Stimulated activated CD4-positive, alpha-beta T cell treated with anti-CD3 and anti-CD28 coated beads, Interleukin-2, amount 100 ng/mL, for 24 hours (primary cell): ENCODE results near the gene EFNB2.

Experiments
- DNase-seq, 2 donors: peaks; one replicate each; pipeline ENCODE4 v3.0.0-alpha.2; 2020

The EFNB2 gene

DNA sequence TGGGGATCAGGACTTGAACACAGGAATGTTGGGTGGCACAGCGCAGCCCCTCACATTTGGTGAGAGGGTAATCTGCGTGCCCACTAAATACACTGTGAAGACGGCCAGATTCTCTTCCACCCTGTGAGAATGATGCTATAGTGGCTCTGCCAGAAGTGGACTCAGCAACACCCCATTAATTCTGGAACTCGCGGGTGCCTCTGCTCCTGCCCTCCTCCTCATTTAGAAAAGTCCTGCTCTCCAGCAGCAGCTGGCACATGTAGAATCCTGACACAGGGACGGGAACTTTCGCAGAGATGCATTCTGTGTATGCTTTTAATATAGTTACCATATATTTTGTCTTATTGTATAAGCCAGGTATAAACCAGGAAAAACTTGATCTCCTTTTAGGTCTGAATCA lies 57.3 kb downstream of the EFNB2 start:
- DNase-seq, result no peak

- DNase-seq, result no peak
Observed at GRCh38 chr13:106477303-106477702, 58.2 kb downstream of the EFNB2 start.

DNA sequence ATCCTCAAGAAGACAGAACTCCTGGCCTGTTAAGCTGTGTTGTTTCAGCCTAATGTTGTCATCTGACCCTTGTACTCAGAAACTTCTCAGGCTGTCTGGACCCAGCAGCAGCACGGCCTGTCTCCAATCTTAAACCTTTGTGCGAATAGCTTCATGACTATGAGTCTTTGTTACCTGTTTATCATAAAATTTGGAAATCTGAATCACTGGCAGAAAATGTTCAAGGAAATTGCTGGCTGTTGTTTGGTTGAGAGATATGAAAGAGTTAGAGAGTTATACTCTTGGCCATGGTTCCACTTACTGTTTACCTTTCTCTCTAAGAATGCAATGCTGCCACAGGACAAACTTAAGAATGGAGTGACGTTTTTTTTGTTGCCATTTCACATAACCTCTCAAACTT lies 59.6 kb downstream of the EFNB2 start:
- DNase-seq, result no peak

DNA sequence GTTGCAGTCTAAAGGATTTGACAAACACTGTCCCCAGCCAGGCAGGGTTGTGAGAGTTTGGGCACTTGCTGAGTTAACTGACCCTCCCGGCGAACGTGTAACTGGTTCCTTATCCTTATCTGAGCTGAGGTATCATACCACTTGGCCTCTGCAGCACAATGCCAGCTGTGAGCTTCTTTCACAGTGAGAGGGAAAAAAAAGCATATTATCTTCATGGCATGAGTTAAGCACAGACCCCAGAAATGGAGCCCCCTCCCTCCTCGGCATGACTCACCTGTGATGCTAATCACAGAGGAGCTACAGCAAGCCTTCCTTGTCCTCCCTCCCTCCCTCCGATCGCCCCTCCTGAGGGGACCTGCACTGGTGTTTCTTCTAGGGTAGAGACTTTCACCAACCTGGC lies 60.5 kb downstream of the EFNB2 start:
- no peak for DNase-seq

DNA sequence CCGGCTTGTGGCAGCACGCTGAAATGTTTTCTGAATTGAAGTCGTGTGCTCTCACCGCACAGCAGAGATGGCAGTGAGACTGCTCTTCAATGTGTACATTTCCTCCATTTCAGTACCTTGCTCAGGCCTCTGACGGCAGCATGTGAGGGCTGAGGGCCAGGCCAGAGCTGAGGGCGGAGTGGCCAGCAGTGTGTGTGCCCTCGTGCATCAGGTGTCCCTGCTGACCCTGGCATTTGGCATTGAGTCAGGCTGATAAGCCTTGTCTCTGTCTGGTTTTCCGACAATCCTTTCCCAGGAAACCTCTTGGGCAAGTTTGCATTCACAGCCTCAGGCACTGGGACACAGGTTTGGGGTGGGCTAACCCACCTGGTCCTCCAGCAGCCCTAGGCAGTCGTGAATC lies 62.3 kb downstream of the EFNB2 start:
- DNase-seq, result no peak

- no peak for DNase-seq
Observed at GRCh38 chr13:106472621-106473020, 62.8 kb downstream of the EFNB2 start.

DNA sequence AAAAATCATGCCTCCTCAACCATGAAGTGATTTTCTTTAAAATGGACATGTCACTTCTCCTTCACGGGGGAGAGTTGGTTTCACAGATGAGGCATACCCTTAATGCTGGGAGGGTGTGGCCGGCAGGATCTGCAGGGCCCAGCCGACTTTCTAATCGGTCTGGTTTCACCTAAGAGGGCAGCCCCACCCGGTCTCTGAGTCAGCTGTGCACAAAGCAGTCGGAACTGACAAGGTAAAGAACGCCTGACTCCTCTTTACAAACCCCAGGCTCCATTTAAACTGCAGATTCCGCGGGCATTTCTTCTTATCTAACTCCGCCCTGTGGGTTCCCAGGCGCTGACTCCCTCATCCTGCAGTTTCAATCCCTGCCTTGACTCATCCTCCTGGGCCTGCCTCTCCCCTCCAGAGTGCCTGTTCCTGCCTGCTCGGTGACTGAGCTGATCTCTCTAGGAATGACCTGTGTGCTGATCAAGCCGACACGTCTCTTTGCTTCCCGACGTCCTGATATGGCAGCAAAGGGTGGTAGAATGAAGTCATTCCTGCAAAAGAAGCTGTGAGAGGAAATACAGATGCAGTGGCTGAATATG lies 63.4 kb downstream of the EFNB2 start:
- DNase-seq, result no peak

DNA sequence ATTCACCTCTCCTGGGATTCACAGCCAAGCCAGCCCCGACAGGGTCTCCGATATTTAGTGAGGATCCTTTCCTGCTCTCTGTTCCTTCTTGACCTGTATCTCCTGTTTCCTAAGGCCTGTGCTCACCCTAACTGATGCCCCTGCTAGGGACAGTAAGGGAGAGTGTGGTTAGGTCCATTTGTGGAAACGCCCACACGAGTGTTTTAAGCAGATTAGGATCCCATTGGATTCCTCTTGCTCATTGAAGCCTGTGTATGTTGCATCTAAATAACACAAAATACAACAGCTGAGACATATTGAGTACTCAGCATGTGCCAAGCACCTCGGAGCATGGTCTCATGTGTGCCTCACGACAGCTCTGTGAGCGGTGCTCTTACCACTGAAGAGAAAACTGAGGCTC lies 64.9 kb downstream of the EFNB2 start:
- no peak for DNase-seq

GRCh38 chr13:106468744-106469590 lies 66.5 kb downstream of the EFNB2 start:
- no peak for DNase-seq

- no peak for DNase-seq
Observed at GRCh38 chr13:106468207-106468606, 67.3 kb downstream of the EFNB2 start.

- DNase-seq, result no peak
Observed at GRCh38 chr13:106467427-106468122, 67.9 kb downstream of the EFNB2 start.

GRCh38 chr13:106466691-106467426 lies 68.6 kb downstream of the EFNB2 start:
- DNase-seq, result no peak

GRCh38 chr13:106464076-106464475 lies 71.4 kb downstream of the EFNB2 start:
- DNase-seq, result no peak

GRCh38 chr13:106462710-106463109 lies 72.8 kb downstream of the EFNB2 start:
- no peak for DNase-seq

DNA sequence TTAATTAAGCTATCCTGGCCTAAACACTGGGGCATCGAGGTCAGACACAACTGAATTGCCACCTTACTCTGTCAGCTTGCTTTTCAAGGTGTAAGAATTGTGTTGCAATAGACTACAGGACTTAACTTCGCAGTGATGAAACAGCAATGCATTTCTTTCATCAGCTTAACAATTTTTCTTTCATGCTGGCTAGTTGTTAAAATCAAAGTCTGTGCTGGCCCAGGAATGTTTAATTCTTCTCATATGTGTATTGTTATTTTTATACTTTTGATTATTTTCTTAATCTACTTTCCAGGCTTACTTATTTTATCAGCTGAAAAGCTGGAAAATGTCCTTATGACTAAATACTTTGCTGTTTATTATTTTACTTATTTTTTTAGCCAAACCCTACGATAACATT lies 79.7 kb downstream of the EFNB2 start:
- DNase-seq, result no peak

GRCh38 chr13:106455190-106455589 lies 80.3 kb downstream of the EFNB2 start:
- no peak for DNase-seq

GRCh38 chr13:106453101-106453500 lies 82.4 kb downstream of the EFNB2 start:
- no peak for DNase-seq

DNA sequence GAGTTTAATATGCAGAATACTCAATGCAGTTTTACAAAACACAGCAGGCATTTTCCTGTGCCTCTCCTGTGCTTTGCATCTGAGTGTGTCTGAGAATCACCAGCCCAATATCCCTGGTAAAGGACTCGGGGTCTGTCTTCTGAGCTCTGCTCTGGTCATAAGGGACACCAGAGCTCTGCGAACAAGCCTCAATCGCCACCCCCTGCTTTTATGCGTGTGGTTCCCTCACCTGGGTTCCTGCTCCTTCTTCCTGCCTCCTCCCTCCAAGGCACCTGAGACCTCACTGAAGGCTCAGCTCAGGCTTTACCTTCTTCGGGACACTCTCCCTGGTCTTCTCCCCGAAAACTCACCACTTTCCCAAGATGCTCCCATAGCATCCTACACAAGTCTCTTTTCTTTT lies 84.5 kb downstream of the EFNB2 start:
- DNase-seq, result no peak

DNA sequence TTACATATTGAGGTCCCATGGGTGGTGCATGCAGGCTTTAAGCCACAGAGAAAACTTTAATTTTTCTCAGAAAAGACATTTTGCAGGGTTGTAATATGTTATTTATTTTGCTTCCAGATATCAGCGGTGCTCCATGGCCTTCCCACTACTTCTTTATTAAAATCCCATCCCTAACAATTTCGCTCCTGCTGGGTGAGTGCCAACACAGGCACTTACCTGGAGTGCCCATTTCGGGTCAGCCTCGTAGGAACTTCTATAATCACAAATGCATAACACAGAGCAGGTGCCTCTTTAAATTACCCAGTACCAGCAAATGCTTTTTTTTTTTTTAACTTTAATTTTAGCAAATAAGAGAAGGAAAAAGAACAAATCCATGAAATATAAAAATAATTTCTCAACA lies 86.4 kb downstream of the EFNB2 start:
- DNase-seq, result no peak

- DNase-seq, result no peak
Observed at GRCh38 chr13:106445996-106446395, 89.5 kb downstream of the EFNB2 start.

DNA sequence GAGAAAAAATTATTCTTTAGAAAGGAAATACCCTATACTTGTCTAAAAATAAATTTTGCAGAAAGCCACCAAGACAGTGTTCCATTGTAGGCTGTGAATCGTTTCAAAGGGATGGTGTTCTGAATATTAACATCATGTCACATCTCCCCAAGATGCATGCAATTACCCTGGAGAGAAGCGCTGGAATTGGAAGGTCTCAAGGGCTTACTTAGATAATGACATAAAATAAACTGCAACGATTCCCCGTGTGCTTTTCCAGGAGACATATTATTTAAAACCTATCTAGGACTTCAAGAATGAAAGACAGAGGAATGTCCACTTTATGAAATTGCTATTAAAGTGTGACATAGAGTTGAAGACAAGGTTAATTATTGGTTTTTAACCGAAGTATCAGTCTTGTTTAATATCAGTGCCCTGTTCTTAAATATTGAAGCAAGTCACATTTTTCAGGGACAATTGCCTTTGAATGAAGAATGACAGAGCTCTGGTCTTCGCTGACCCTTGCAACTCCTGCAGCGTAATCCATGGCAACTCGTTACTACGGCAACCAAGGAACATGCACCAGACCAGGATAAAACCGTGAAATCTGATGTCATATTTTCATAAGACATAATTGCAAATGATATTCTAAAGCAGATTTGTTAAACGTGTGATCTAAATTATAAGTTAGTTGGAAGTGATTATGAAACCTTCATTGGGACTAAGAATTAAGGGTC lies 91.7 kb downstream of the EFNB2 start:
- no peak for DNase-seq

- DNase-seq, result no peak
Observed at GRCh38 chr13:106440866-106441265, 94.6 kb downstream of the EFNB2 start.
